Lung (tissue), 12 donors: Measurements from ENCODE around the gene OGG1. TPM values are rescaled to one million over a fixed set of nuclear protein-coding genes. Genes with fewer than 3 reads are reported as not detected.

ENCODE experiments used
- ATAC-seq: fragments of 200-7000 bp; cut with Tn5 transposase; one replicate; pipeline ENCODE4 v1.9.1; 2020; ENCODE audit warnings: moderate number of reproducible peaks; ENCODE audit not compliant: insufficient read depth, low FRiP score
- DNase-seq, 3 donors: peaks; one replicate each; pipeline ENCODE4 v3.0.0-alpha.2; 2013 to 2017
- H3K27ac ChIP-seq, 2 donors: one replicate each; pipeline ENCODE4 v1.5.1; 2013; ENCODE audit warnings: mild to moderate bottlenecking in 2 of 2, moderate library complexity in 2 of 2, control low read depth in 1 of 2, inconsistent platforms in 1 of 2, low read depth in 1 of 2, low read length in 1 of 2
- H3K27me3 ChIP-seq, 3 donors: one replicate each; pipeline ENCODE4 v1.5.1; 2013; ENCODE audit warnings: low read length in 2 of 3; ENCODE audit not compliant: control insufficient read depth in 3 of 3, insufficient read depth in 3 of 3
- H3K36me3 ChIP-seq, 4 donors: one replicate each; pipeline ENCODE4 v1.5.1; 2013; ENCODE audit warnings: low read length in 4 of 4, mild to moderate bottlenecking in 1 of 4, moderate library complexity in 1 of 4; ENCODE audit not compliant: control insufficient read depth in 4 of 4, insufficient read depth in 4 of 4
- H3K4me1 ChIP-seq, 5 donors: one replicate each; pipeline ENCODE4 v1.5.1; 2013; ENCODE audit warnings: low read length in 5 of 5, mild to moderate bottlenecking in 2 of 5, moderate library complexity in 1 of 5; ENCODE audit not compliant: control insufficient read depth in 5 of 5, insufficient read depth in 5 of 5
- H3K4me3 ChIP-seq: one replicate; pipeline ENCODE4 v1.5.1; 2013; ENCODE audit warnings: mild to moderate bottlenecking, control low read depth, moderate library complexity
- H3K9ac ChIP-seq, 2 donors: one replicate each; pipeline ENCODE4 v1.5.1; 2013; ENCODE audit warnings: low read length in 2 of 2, control low read depth in 1 of 2; ENCODE audit not compliant: insufficient read depth in 1 of 2
- H3K9me3 ChIP-seq, 4 donors: one replicate each; pipeline ENCODE4 v1.5.1; 2013; ENCODE audit warnings: low read length in 3 of 4, mild to moderate bottlenecking in 1 of 4, moderate library complexity in 1 of 4; ENCODE audit not compliant: control insufficient read depth in 4 of 4, insufficient read depth in 3 of 4
- WGBS, 2 donors: extraction: QIAGEN DNeasy Blood & Tissue Kit; methylation state at CpG; one replicate each; pipeline ENCODE4 v1.1.7; 2013; 5-methylcytosine and 5-hydroxymethylcytosine counted together
- polyA plus RNA-seq, 2 donors: library from polyadenylated mRNA; stranded (reverse); fragments of 200-250 nt; gene quantifications; one replicate each; pipeline ENCODE4 v1.2.1, GENCODE V29; 2013
- total RNA-seq, 2 donors: library from RNA; depleted of rRNA in 1 of 2; stranded (reverse); fragments of >200 nt in 1 of 2; gene quantifications; one replicate each; pipeline ENCODE4 v1.2.1, GENCODE V29; 2014 to 2021
- TF ChIP-seq, protein P1 (sequence below): IDR thresholded peaks from 2 replicates; pipeline ENCODE4 v1.5.1; 2012; ENCODE audit warnings: mild to moderate bottlenecking; ENCODE audit errors: control extremely low read depth, extremely low read depth
- donor health status: control.
- donor health status: control.
- donor health status: Bipolar disorder and iron deficiency.
- donor health status: healthy.
- donor health status: DM: yes; HTN: yes; CAD: no.

Gene OGG1
- total and polyA plus RNA-seq, 4 donors = 13.2 to 31.2 (median 23.3) TPM

DNA sequence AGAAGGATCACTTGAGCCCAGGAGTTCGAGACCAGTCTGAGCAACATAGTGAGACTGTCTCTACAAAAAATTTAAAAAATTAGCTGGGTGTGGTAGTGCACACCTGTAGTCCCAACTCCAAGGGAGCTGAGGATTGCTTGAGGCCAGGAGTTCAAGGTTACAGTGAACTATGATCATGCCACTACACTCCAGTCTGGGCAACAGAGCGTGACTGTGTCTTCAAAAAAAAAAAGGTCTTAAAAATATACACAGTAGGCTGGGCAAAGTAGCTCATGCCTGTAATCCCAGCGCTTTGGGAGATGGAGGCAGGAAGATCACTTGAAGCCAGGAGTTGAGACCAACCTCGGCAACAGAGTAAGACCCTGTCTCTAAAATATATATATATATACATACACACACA, 31.2 kb downstream of the OGG1 start:
- TF ChIP-seq, protein P1, sequence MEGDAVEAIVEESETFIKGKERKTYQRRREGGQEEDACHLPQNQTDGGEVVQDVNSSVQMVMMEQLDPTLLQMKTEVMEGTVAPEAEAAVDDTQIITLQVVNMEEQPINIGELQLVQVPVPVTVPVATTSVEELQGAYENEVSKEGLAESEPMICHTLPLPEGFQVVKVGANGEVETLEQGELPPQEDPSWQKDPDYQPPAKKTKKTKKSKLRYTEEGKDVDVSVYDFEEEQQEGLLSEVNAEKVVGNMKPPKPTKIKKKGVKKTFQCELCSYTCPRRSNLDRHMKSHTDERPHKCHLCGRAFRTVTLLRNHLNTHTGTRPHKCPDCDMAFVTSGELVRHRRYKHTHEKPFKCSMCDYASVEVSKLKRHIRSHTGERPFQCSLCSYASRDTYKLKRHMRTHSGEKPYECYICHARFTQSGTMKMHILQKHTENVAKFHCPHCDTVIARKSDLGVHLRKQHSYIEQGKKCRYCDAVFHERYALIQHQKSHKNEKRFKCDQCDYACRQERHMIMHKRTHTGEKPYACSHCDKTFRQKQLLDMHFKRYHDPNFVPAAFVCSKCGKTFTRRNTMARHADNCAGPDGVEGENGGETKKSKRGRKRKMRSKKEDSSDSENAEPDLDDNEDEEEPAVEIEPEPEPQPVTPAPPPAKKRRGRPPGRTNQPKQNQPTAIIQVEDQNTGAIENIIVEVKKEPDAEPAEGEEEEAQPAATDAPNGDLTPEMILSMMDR = no peak
- ATAC-seq = no peak
- peaks cover 0 to 3% (median 0%) of the 10 kb centered on the region in 5 donors for H3K4me1 ChIP-seq
- no peak for DNase-seq
- WGBS, 2 donors = 91 to 96% methylated on average over 4 of the region's 4 CpGs
- H3K4me3 ChIP-seq = no peak overlapping the region
- H3K27me3 ChIP-seq = no peaks in the 10 kb centered on the region
- H3K9ac ChIP-seq = no peak overlapping the region
- H3K36me3 ChIP-seq = peaks cover 7 to 28% (median 25%) of the 10 kb centered on the region in 4 donors
- no peak overlapping the region for H3K27ac ChIP-seq
- no peaks in the 10 kb centered on the region for H3K9me3 ChIP-seq

DNA sequence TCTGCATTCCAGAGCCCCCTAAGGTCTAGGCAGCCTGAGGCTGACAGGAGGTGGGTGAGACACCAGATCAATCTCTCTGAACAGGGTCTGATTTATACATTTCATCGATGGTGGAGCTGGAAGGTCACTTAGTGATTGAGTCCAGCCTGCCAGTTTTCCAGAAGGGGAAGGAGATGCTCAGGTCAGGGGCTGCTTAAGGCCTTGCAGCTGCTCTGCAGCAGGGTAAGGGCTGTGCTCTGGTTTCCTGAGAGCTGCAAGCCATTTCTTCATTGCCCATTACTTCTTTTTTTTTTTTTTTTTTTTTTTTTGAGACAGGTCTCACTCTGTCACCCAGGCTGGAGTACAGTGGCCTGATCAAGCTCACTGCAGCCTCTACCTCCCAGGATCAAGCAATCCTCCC, 31.8 kb downstream of the OGG1 start:
- TF ChIP-seq, protein P1 = no peak
- WGBS, 2 donors = 38 to 69% methylated on average over 1 of the region's 1 CpG
- DNase-seq (no peak), ATAC-seq (no peak)
- Histone ChIP-seq H3K36me3 (peaks cover 7 to 33% (median 30%) of the 10 kb centered on the region in 4 donors), H3K4me3 (no peak overlapping the region), H3K27me3 (no peaks in the 10 kb centered on the region), H3K27ac (no peak overlapping the region), H3K9me3 (no peaks in the 10 kb centered on the region), H3K4me1 (peaks cover 0 to 3% (median 0%) of the 10 kb centered on the region in 5 donors), H3K9ac (no peak overlapping the region)

DNA sequence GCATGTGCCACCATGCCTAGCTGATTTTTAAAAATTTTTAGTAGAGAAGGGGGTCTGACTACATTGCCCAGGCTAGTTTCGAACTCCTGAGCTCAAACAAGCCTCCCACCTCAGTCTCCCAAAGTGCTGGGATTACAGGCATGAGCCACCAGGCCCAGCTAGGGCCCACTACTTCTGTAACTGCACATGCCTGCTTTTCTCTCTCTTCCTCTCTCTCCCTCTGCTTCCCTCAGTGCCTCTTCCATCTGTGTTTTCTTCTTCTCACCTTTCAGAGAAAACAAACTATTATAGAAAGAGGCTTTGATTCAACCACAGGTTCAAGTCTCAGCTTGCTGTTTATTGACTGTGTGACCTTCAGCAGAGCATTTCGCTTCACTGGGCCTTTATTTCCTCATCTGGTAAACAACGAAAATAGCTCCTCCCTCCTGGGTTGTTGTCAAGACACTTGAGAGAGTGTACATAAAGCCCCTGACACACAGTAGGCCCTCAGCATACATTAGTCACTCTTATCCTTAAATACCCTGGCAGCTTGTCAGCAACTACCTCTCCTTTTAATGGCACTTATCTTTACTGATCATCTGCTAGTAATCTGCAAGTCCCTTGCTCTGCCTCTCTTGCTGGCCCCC, 32.3 kb downstream of the OGG1 start:
- Histone ChIP-seq H3K36me3 (peaks cover 7 to 36% (median 33%) of the 10 kb centered on the region in 4 donors), H3K9ac (no peak overlapping the region), H3K27me3 (no peaks in the 10 kb centered on the region), H3K4me1 (peaks cover 0 to 3% (median 0%) of the 10 kb centered on the region in 5 donors), H3K9me3 (no peaks in the 10 kb centered on the region), H3K4me3 (no peak overlapping the region), H3K27ac (no peak overlapping the region)
- TF ChIP-seq, protein P1 = no peak
- ATAC-seq (no peak), DNase-seq (no peak)
- WGBS, 2 donors = 45 to 59% methylated on average over 3 of the region's 3 CpGs

DNA sequence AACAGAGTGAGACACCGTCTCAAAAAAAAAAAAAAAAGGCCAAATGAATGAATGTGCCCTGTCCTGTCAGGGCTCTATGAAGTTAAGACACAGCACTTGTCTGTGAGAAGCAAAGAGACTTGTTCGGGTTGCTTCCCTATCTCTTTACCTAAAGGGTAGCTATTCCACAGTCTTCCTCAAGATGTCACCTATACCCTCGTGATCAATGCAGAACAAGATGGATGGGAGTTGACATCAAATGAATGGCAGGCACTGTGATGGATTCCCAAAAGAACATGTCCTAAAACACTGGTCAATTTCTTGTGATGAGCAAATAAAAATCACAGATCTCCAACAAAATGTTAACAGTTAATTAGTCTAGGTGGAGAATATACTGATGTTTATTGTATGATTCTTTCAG, 33.0 kb downstream of the OGG1 start:
- Histone ChIP-seq H3K27me3 (no peaks in the 10 kb centered on the region), H3K9ac (no peak overlapping the region), H3K27ac (no peak overlapping the region), H3K4me1 (peaks cover 0 to 3% (median 0%) of the 10 kb centered on the region in 5 donors), H3K36me3 (peaks cover 7 to 39% (median 33%) of the 10 kb centered on the region in 4 donors), H3K9me3 (no peaks in the 10 kb centered on the region), H3K4me3 (no peak overlapping the region)
- 37 to 43% methylated on average over 3 of the region's 3 CpGs for WGBS, 2 donors
- TF ChIP-seq, protein P1 = peak; percentile 2
- ATAC-seq (no peak), DNase-seq (no peak)
